ENCODE data around the gene HS3ST5. TPM values are rescaled to one million over a fixed set of nuclear protein-coding genes. Genes with fewer than 3 reads are reported as not detected.
A peak's percentile ranks its signal among the peaks of the same experiment; 100 is the strongest.

The HS3ST5 gene
- total RNA-seq, 1 donor from 2014 or later: 17.4 TPM

DNA sequence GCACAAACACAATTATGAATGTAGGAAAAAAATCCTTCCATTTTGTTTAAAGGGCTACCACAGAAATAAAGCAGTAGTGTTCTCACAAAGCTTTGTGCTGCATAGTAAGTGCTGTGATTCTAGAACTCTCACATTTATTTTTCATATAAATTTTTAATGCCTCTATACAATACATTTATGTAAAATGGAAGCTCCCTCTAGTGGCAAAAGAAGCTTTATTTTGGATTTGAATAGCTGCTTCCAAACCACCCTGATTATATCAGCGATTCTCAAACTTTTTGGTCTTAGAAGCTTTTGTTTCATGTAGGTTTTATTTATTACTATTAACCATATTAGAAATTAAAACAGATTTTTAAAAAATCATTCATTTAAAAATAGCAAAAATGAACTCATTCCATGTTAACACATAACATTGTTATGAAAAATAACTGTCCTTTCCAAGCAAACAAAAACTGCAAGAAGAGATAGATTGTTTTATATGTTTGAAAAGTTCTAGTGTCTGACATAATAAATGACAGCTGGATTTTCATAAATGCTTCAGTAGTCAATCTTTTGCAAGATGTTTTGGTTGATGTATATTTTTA, 38.4 kb downstream of the HS3ST5 start:
- Mint-ChIP-seq H3K27me3 (ENCODE audit: unreplicated experiment) (peaks cover 2% of the 10 kb centered on the region), H3K36me3 (ENCODE audit: unreplicated experiment) (peaks cover 6% of the 10 kb centered on the region), H3K9me3 (ENCODE audit: unreplicated experiment) (no peaks in the 10 kb centered on the region), H3K4me1 (ENCODE audit: low read depth, unreplicated experiment) (peaks cover 10% of the 10 kb centered on the region), H3K4me3 (ENCODE audit: unreplicated experiment) (no peak overlapping the region), H3K27ac (ENCODE audit: unreplicated experiment) (no peak overlapping the region)
- DNase-seq: no peak
- TF ChIP-seq, protein P1, sequence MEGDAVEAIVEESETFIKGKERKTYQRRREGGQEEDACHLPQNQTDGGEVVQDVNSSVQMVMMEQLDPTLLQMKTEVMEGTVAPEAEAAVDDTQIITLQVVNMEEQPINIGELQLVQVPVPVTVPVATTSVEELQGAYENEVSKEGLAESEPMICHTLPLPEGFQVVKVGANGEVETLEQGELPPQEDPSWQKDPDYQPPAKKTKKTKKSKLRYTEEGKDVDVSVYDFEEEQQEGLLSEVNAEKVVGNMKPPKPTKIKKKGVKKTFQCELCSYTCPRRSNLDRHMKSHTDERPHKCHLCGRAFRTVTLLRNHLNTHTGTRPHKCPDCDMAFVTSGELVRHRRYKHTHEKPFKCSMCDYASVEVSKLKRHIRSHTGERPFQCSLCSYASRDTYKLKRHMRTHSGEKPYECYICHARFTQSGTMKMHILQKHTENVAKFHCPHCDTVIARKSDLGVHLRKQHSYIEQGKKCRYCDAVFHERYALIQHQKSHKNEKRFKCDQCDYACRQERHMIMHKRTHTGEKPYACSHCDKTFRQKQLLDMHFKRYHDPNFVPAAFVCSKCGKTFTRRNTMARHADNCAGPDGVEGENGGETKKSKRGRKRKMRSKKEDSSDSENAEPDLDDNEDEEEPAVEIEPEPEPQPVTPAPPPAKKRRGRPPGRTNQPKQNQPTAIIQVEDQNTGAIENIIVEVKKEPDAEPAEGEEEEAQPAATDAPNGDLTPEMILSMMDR (IDR thresholded peaks at IDR 0.05; ENCODE audit: partially characterized antibody, unreplicated experiment): peak; percentile 76

DNA sequence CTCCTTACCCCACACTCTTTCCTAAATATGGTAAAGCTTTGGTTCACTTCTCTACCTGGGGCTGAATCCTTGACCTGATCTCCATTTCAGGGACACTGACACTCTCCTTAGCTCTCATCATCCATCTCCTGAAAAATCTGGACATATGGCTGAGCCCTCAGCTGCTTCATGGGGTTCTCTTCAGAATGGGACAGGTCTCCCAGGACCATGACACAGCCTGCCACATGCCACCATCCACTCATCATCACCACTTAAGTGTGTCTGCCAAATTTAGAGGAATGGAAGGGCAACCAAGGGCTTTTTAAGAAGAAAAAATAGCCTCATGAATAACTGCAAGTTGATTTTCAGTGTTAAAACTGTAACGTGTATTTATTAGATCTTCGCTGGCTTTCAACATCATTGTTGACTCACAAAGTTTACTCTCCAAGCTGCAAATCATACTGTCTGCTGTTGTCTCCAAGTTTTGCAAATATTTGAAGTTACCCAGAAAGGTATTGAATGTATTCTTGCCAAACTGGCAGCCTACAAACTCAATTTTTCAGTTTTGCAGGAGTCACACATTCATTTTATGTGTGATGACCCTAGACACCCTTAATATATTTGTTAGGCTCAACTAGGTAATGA, 41.1 kb downstream of the HS3ST5 start:
- TF ChIP-seq, protein P1 (IDR thresholded peaks at IDR 0.05; ENCODE audit: partially characterized antibody, unreplicated experiment): no peak
- H3K4me3 Mint-ChIP-seq (ENCODE audit: unreplicated experiment): peak overlapping the region; percentile 30
- H3K27me3 Mint-ChIP-seq (ENCODE audit: unreplicated experiment): peaks cover 4% of the 10 kb centered on the region
- no peaks in the 10 kb centered on the region for H3K9me3 Mint-ChIP-seq (ENCODE audit: unreplicated experiment)
- no peak for DNase-seq
- H3K4me1 Mint-ChIP-seq (ENCODE audit: low read depth, unreplicated experiment): peaks cover 10% of the 10 kb centered on the region
- peaks cover 14% of the 10 kb centered on the region for H3K36me3 Mint-ChIP-seq (ENCODE audit: unreplicated experiment)
- peak overlapping the region; percentile 82 for H3K27ac Mint-ChIP-seq (ENCODE audit: unreplicated experiment)

DNA sequence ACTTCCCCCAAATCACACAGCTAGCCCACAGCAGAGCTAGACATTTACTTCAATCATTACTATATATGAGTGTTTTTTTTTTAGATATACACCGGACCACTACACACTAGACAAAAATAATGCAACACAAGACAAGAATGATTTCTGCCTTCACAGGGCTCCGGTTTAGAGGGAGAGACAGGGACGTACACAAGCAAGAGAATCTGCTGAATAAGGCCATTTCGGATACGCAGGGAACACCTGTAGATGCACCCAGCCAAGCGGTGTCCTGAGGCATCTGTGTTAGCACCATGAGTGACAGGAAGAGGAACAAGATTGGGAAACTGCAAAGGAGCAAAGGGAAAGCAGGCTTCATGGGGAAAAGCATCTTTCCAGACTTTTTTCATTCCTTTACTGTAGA, 45.7 kb downstream of the HS3ST5 start:
- H3K27me3 Mint-ChIP-seq (ENCODE audit: unreplicated experiment): peaks cover 4% of the 10 kb centered on the region
- peaks cover 7% of the 10 kb centered on the region for H3K4me1 Mint-ChIP-seq (ENCODE audit: low read depth, unreplicated experiment)
- DNase-seq: no peak
- no peak overlapping the region for H3K27ac Mint-ChIP-seq (ENCODE audit: unreplicated experiment)
- TF ChIP-seq, protein P1 (IDR thresholded peaks at IDR 0.05; ENCODE audit: partially characterized antibody, unreplicated experiment): no peak
- H3K9me3 Mint-ChIP-seq (ENCODE audit: unreplicated experiment): no peaks in the 10 kb centered on the region
- H3K36me3 Mint-ChIP-seq (ENCODE audit: unreplicated experiment): peaks cover 9% of the 10 kb centered on the region
- no peak overlapping the region for H3K4me3 Mint-ChIP-seq (ENCODE audit: unreplicated experiment)

DNA sequence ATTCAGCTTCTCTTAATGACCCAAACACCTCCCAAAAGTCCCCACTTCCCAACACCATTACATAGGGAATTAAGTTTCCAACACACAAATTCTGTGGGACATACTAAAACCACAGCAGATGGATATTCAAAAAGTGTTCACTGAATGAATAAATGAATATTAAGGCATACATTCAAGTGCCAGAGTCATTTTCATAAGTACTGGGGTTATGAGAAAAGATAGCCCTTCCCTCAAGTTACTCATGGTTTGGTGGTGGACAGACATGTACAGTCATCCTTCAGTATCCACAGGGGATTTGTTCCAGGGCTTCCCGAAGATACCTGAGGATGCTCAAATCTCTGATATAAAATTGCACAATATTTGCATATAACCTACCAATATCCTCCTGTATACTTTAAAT, 50.4 kb downstream of the HS3ST5 start:
- Mint-ChIP-seq H3K27ac (ENCODE audit: unreplicated experiment) (no peak overlapping the region), H3K4me3 (ENCODE audit: unreplicated experiment) (no peak overlapping the region), H3K4me1 (ENCODE audit: low read depth, unreplicated experiment) (peaks cover 26% of the 10 kb centered on the region), H3K27me3 (ENCODE audit: unreplicated experiment) (peaks cover 2% of the 10 kb centered on the region), H3K9me3 (ENCODE audit: unreplicated experiment) (no peaks in the 10 kb centered on the region), H3K36me3 (ENCODE audit: unreplicated experiment) (no peaks in the 10 kb centered on the region)
- no peak for DNase-seq
- TF ChIP-seq, protein P1 (IDR thresholded peaks at IDR 0.05; ENCODE audit: partially characterized antibody, unreplicated experiment): no peak

DNA sequence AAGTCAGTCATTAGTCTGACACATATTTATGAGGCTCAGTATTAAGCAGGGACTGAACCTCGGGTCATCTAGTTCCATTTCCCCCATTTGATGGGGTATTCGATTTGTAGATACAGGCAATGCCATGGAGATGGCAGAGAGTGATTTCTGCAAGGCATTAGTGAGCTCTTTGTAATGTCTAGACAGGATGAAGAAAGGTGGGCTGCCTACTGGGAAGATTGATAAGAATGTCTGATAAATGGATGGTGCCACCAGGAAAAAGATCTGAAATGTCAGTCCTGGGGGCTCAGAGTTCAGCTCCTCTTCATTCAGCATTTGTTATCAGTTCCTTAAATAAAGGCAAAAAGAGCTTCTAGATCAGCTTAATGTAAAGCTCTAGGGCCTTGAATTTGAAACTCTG, 51.4 kb downstream of the HS3ST5 start:
- Mint-ChIP-seq H3K27ac (ENCODE audit: unreplicated experiment) (no peak overlapping the region), H3K9me3 (ENCODE audit: unreplicated experiment) (no peaks in the 10 kb centered on the region), H3K27me3 (ENCODE audit: unreplicated experiment) (no peaks in the 10 kb centered on the region), H3K4me1 (ENCODE audit: low read depth, unreplicated experiment) (peaks cover 28% of the 10 kb centered on the region), H3K4me3 (ENCODE audit: unreplicated experiment) (no peak overlapping the region), H3K36me3 (ENCODE audit: unreplicated experiment) (no peaks in the 10 kb centered on the region)
- no peak for DNase-seq
- TF ChIP-seq, protein P1 (IDR thresholded peaks at IDR 0.05; ENCODE audit: partially characterized antibody, unreplicated experiment): no peak

Data from glutamatergic neuron (in vitro differentiated cells).